Heart left ventricle (tissue), 13 donors: Measurements from ENCODE around the gene CCDC169.
"Not testable (repeated sequence)": the region's sequence is repeated elsewhere in the genome, so short reads cannot be mapped to it uniquely, and the experiment has no call there.

Experiments used
- CTCF ChIP-seq, 12 donors: fragments of 200-600 bp; sonication (generic) in 4 of 12; IDR thresholded peaks; one replicate each; pipeline versions ENCODE4 v1.5.0 to v1.8.0; 2018 to 2022; ENCODE audit warnings: antibody characterized with exemption in 12 of 12, mild to moderate bottlenecking in 5 of 12
- POLR2A ChIP-seq, 2 donors: fragments of 450-650 bp; IDR thresholded peaks; one replicate each; pipeline ENCODE4 v1.6.1; 2017; ENCODE audit warnings: antibody characterized with exemption in 2 of 2, mild to moderate bottlenecking in 2 of 2, moderate library complexity in 2 of 2
- donor health status: ischemic (EF 13 %, LVEDD 7.1; RV severe dilation, severe dysfunction).
- donor health status: DM: no; HTN: yes; CAD: no.
- donor health status: DM: no; HTN: no; CAD: no.
- donor health status: ischemic (EF 25% LVEDD 6.9; RV normal size, moderate dysfunction).
- donor health status: ischemic (EF 25% LVEDD 5.7; RV mildly dilated, moderate dysfunction).
- donor health status: ischemic (EF 35%, LVEDD 5.7; RV mildly dilated, moderate dysfunction).
- donor health status: nonischemic (EF 11% LVEDD 7.7; RV severe dilation, severe dysfunction).
- donor health status: DM: yes; HTN: yes; CAD: no.
- donor health status: PGD.
- donor health status: ischemic (EF 29% LVEDD 5.4; RV normal size, mild dysfunction).
- donor health status: nonischemic (EF 23%, LVEDD 6.1; RV moderate dilation, normal function).

- not testable (repeated sequence) for TF ChIP-seq POLR2A, CTCF (IDR thresholded peaks at IDR 0.05)
These were observed 27.3 kb upstream of the CCDC169 start for GRCh38 chr13:36324881-36325280.
